GM23248 (cell line): Measurements from ENCODE around the gene IQCF5. TPM values are rescaled to one million over a fixed set of nuclear protein-coding genes. Genes with fewer than 3 reads are reported as not detected.
A peak's percentile ranks its signal among the peaks of the same experiment; 100 is the strongest.

ENCODE experiments used
- DNase-seq: peaks from one replicate; pipeline ENCODE4 v3.0.0-alpha.2; 2015
- H2AFZ ChIP-seq: fragments of 200-600 bp; sonication (generic); 2 replicates; pipeline ENCODE4 v1.6.1; 2016; ENCODE audit warnings: antibody characterized with exemption
- H3F3A ChIP-seq: fragments of 200-600 bp; sonication (generic); 2 replicates; pipeline ENCODE4 v1.6.1; 2016; ENCODE audit warnings: mild to moderate bottlenecking, antibody characterized with exemption, mixed run types; ENCODE audit not compliant: insufficient read depth
- H3K27ac ChIP-seq: fragments of 200-600 bp; sonication (generic); 2 replicates; pipeline ENCODE4 v1.5.1; 2016; ENCODE audit warnings: mild to moderate bottlenecking
- H3K27me3 ChIP-seq: fragments of 200-600 bp; sonication (generic); replicated peaks from 2 replicates; pipeline ENCODE4 v1.6.1; 2016; ENCODE audit warnings: mild to moderate bottlenecking; ENCODE audit not compliant: insufficient read depth
- H3K36me3 ChIP-seq: fragments of 200-600 bp; sonication (generic); 2 replicates; pipeline ENCODE4 v1.6.1; 2016; ENCODE audit warnings: low read depth, mild to moderate bottlenecking
- H3K4me1 ChIP-seq: fragments of 200-600 bp; sonication (generic); 2 replicates; pipeline ENCODE4 v1.6.1; 2016; ENCODE audit warnings: mild to moderate bottlenecking; ENCODE audit not compliant: insufficient read depth
- H3K4me2 ChIP-seq: fragments of 200-600 bp; sonication (generic); one replicate; pipeline ENCODE4 v1.6.1; 2016; ENCODE audit warnings: mild to moderate bottlenecking; ENCODE audit not compliant: unreplicated experiment
- H3K4me3 ChIP-seq: fragments of 200-600 bp; sonication (generic); 2 replicates; pipeline ENCODE4 v1.5.1; 2016; ENCODE audit warnings: mild to moderate bottlenecking
- H3K79me2 ChIP-seq: fragments of 200-600 bp; sonication (generic); 2 replicates; pipeline ENCODE4 v1.6.1; 2016; ENCODE audit warnings: mild to moderate bottlenecking; ENCODE audit not compliant: insufficient read depth
- H3K9ac ChIP-seq: fragments of 200-600 bp; sonication (generic); 2 replicates; pipeline ENCODE4 v1.6.1; 2016; ENCODE audit warnings: mild to moderate bottlenecking
- H3K9me2 ChIP-seq: fragments of 200-600 bp; sonication (generic); 2 replicates; pipeline ENCODE4 v1.6.1; 2016; ENCODE audit warnings: mixed run types, mild to moderate bottlenecking, moderate library complexity; ENCODE audit not compliant: insufficient read depth
- H3K9me3 ChIP-seq: fragments of 200-600 bp; sonication (generic); one replicate; pipeline ENCODE4 v1.6.1; 2017; ENCODE audit warnings: low read depth
- H4K20me1 ChIP-seq: fragments of 200-600 bp; sonication (generic); 2 replicates; pipeline ENCODE4 v1.6.0; 2016; ENCODE audit not compliant: insufficient read depth
- EZH2 ChIP-seq: fragments of 200-600 bp; sonication (generic); IDR thresholded peaks from 2 replicates; pipeline ENCODE4 v1.6.1; 2018; ENCODE audit warnings: antibody characterized with exemption, mild to moderate bottlenecking; ENCODE audit not compliant: insufficient read depth, poor library complexity, severe bottlenecking
- EZH2phosphoT487 ChIP-seq: fragments of 200-600 bp; sonication (generic); IDR thresholded peaks from 2 replicates; pipeline ENCODE4 v1.6.1; 2018; ENCODE audit warnings: antibody characterized with exemption, moderate library complexity, mild to moderate bottlenecking, low read depth; ENCODE audit not compliant: insufficient read depth
- WGBS, 2 experiments: methylation state at CpG; one replicate each; pipeline ENCODE4 v1.1.6; 2015 to 2017; ENCODE audit warnings: low lambda C conversion rate in 2 of 2, low coverage in 1 of 2; ENCODE audit errors: missing lambda C conversion rate in 2 of 2; 5-methylcytosine and 5-hydroxymethylcytosine counted together
- in situ Hi-C: fragments of 300-500 bp; cut with MboI; formaldehyde crosslinking; loops from 2 replicates; pipeline ENCODE4 v1.15.0; 2020
- polyA plus RNA-seq: library from polyadenylated mRNA; unstranded; fragments of >200 nt; fragmentation: Nextera tagmentation; extraction: Ambion mirVana; gene quantifications from 2 replicates; pipeline ENCODE4 v1.2.1, GENCODE V29; 2016
- total RNA-seq: library from RNA; depleted of rRNA; stranded (reverse); fragments of >200 nt; shearing (Covaris generic); gene quantifications from 2 replicates; pipeline ENCODE4 v1.2.3, GENCODE V29; 2014; rRNA removed

Gene IQCF5
- total RNA-seq = not detected in 2 replicates
- not detected in 2 replicates for polyA plus RNA-seq

DNA sequence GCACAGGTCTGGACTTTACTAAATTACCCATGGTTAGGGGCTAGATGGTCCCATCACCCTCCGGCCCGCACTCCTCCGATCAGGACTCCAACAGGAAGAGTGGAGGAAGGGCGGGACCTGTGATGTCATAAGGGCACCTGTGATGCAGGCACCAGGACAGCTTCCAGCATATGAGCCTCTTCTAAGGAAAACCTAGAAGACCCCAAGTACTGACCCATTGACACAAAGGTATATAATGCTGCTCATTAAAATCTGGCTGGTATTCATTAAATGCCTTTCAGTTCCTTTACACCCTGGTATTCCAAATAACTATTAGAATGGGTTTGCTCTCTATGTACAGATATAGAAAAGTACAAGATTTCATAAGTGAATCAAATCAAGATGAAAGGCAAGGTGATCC lies at the start of gene IQCF5:
IQCF5 (minus strand) TSS at position 101 of the 400 bp plus-strand sequence; CDS start at position 31, 70 bp downstream.
- WGBS, 2 experiments = 65 to 70% methylated on average over 4 of the region's 4 CpGs
- Histone ChIP-seq H2AFZ (no peak within 1 kb of the TSS), H4K20me1 (no peaks in the 10 kb centered on the region), H3K9me2 (no peaks in the 10 kb centered on the region), H3K27ac (no peak within 1 kb of the TSS), H3K9me3 (no peaks in the 10 kb centered on the region), H3K4me3 (no peak within 1 kb of the TSS), H3F3A (no peaks in the 10 kb centered on the region), H3K27me3 (no peaks in the 10 kb centered on the region), H3K9ac (no peak within 1 kb of the TSS), H3K36me3 (no peaks in the 10 kb centered on the region), H3K4me2 (no peak within 1 kb of the TSS), H3K4me1 (no peaks in the 10 kb centered on the region), H3K79me2 (no peaks in the 10 kb centered on the region)
- DNase-seq = no peak
- in situ Hi-C loops = no loop called here
- TF ChIP-seq EZH2phosphoT487 (no peak), EZH2 (no peak)

- no peaks in the 10 kb centered on the region for H3F3A ChIP-seq
- H3K27me3 ChIP-seq = peaks cover 18% of the 10 kb centered on the region; the same call in 1 of the 2 replicates
- H3K9ac ChIP-seq = no peak overlapping the region
- H3K4me2 ChIP-seq = no peak overlapping the region
- TF ChIP-seq EZH2 (no peak), EZH2phosphoT487 (no peak)
- 36 to 42% methylated on average over 11 of the region's 11 CpGs for WGBS, 2 experiments
- no peaks in the 10 kb centered on the region for H3K4me1 ChIP-seq
- no peaks in the 10 kb centered on the region for H4K20me1 ChIP-seq
- no peak overlapping the region for H2AFZ ChIP-seq
- no peak overlapping the region for H3K27ac ChIP-seq
- no peak for DNase-seq
- no peaks in the 10 kb centered on the region for H3K36me3 ChIP-seq
- no peak overlapping the region for H3K4me3 ChIP-seq
- in situ Hi-C loops = no loop called here
- no peaks in the 10 kb centered on the region for H3K9me2 ChIP-seq
- no peaks in the 10 kb centered on the region for H3K79me2 ChIP-seq
- H3K9me3 ChIP-seq = no peaks in the 10 kb centered on the region
Measured at GRCh38 chr3:51921081-51921578, 45.7 kb upstream of the IQCF5 start.

DNA sequence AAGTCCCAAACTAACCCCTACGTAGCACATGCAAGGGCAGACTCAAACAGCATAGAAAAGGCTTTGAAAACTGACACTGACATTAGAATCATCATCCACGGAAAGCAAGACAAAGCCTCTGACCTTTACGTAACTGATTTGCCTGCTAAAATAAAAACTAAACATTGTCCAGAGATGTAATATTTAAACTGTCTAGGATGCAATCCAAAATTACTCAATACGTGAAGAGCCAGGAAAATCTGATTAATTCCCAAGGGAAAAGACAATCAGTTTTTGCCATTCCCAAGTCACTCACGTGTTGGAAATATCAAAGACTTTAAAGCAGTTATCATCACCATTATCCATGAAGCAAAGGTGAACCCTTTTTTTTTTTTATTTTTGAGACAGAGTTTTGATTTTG lies 41.0 kb upstream of the IQCF5 start:
- Histone ChIP-seq H3K4me3 (no peak overlapping the region), H3K9me2 (no peaks in the 10 kb centered on the region), H2AFZ (no peak overlapping the region), H3K27ac (no peak overlapping the region), H3K27me3 (peaks cover 11% of the 10 kb centered on the region; the same call in 1 of the 2 replicates), H3K9ac (no peak overlapping the region), H3K4me1 (no peaks in the 10 kb centered on the region), H3K36me3 (no peaks in the 10 kb centered on the region), H4K20me1 (no peaks in the 10 kb centered on the region), H3F3A (no peaks in the 10 kb centered on the region), H3K4me2 (no peak overlapping the region), H3K79me2 (no peaks in the 10 kb centered on the region), H3K9me3 (no peaks in the 10 kb centered on the region)
- TF ChIP-seq EZH2phosphoT487 = no peak
- TF ChIP-seq EZH2 = no peak
- in situ Hi-C loops = no loop called here
- 5 to 6% methylated on average over 5 of the region's 5 CpGs for WGBS, 2 experiments
- DNase-seq = peak; percentile 6

DNA sequence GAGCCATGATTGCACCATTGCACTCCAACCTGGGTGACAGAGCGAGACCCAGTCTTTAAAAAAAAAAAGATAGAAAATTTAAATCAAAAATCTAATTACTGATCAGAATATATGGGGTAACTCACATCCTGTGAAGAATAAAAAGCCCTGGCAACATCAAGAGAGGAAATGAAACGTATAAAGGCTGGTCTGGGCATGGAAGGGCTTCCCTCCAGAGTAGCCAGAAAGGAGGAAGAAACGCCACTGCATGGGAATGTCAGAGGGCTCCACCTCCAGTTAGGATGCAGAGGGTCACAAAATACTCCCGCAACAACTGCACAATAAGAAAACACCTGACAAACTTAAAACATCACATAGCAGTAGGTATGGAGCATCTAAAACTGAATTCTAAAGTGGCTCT lies 32.6 kb upstream of the IQCF5 start:
- Histone ChIP-seq H3K4me3 (no peak overlapping the region), H3K9me3 (no peaks in the 10 kb centered on the region), H3K4me2 (no peak overlapping the region), H3K4me1 (no peaks in the 10 kb centered on the region), H3K9ac (no peak overlapping the region), H2AFZ (no peak overlapping the region), H3F3A (no peaks in the 10 kb centered on the region), H3K79me2 (no peaks in the 10 kb centered on the region), H4K20me1 (no peaks in the 10 kb centered on the region), H3K27ac (no peak overlapping the region), H3K9me2 (no peaks in the 10 kb centered on the region), H3K36me3 (no peaks in the 10 kb centered on the region), H3K27me3 (no peaks in the 10 kb centered on the region)
- in situ Hi-C loops = no loop called here
- TF ChIP-seq EZH2 (no peak), EZH2phosphoT487 (no peak)
- WGBS, 2 experiments = 34 to 41% methylated on average over 4 of the region's 4 CpGs
- no peak for DNase-seq
